ENCODE results near the gene CUBN. TPM values are rescaled to one million over a fixed set of nuclear protein-coding genes. Genes with fewer than 3 reads are reported as not detected.
A peak's percentile ranks its signal among the peaks of the same experiment; 100 is the strongest.

CUBN gene
- polyA plus RNA-seq (2013): 2.3 TPM

GRCh38 chr10:17129741-17130140, at the start of gene CUBN:
Gene CUBN, minus strand, starts transcription at chr10:17129811. Its CDS starts 46 bp downstream, at chr10:17129765.
- ChIA-PET CTCF (no interaction called here), POLR2A (no interaction called here)
- WGBS (ENCODE audit: insufficient coverage): 80% methylated on average over 1 of the region's 1 CpG

GRCh38 chr10:17179002-17179401, 49.4 kb upstream of the CUBN start:
- POLR2A ChIA-PET: interaction anchor here (0.7 kb wide), 1 partner anchor 54 kb away, joined by 3 read pairs; no protein-coding TSS in a partner anchor
- CTCF ChIA-PET: interaction anchor here (0.6 to 2.6 kb wide), 2 partner anchors 13 to 370 kb away, joined by 3 to 7 read pairs; no protein-coding TSS in a partner anchor
- H3K4me1 ChIP-seq (ENCODE audit: control extremely low read depth in 1 of 4, control insufficient read depth in 4 of 4, insufficient read depth in 4 of 4, low read length in 3 of 4): peaks cover 3 to 15% (median 7%) of the 10 kb centered on the region in 4 experiments
- no peaks in the 10 kb centered on the region for H3K9me3 ChIP-seq (ENCODE audit: control extremely low read depth in 1 of 5, control insufficient read depth in 4 of 5, insufficient read depth in 2 of 5, low read depth in 1 of 5, low read length in 4 of 5)
- no peak overlapping the region for H3K27ac ChIP-seq (ENCODE audit: insufficient read depth in 1 of 2, low read depth in 1 of 2, low read length in 2 of 2, poor library complexity in 1 of 2, severe bottlenecking in 2 of 2)
- no peak for DNase-seq
- no CpG with 5 or more reads among the region's 3 CpGs for WGBS (ENCODE audit: insufficient coverage)
- no peaks in the 10 kb centered on the region for H3K27me3 ChIP-seq (replicated peaks in 2 of 5; ENCODE audit: control insufficient read depth in 4 of 5, insufficient read depth in 5 of 5, low read length in 4 of 5)
- H3K4me3 ChIP-seq (ENCODE audit: control insufficient read depth in 1 of 7, extremely low read depth in 1 of 7, insufficient read depth in 4 of 7, low read depth in 2 of 7, low read length in 6 of 7): no peak overlapping the region
- no peaks in the 10 kb centered on the region for H3K36me3 ChIP-seq (ENCODE audit: control insufficient read depth in 4 of 4, insufficient read depth in 4 of 4, low read length in 3 of 4)

More at GRCh38 chr10:17129741-17130140, at the start of gene CUBN:
- no peaks in the 10 kb centered on the region for H3K36me3 ChIP-seq (ENCODE audit: control insufficient read depth in 4 of 4, insufficient read depth in 4 of 4, low read length in 3 of 4)
- no peaks in the 10 kb centered on the region for H3K27me3 ChIP-seq (replicated peaks in 2 of 5; ENCODE audit: control insufficient read depth in 4 of 5, insufficient read depth in 5 of 5, low read length in 4 of 5)
- DNase-seq: no peak
- H3K4me1 ChIP-seq (ENCODE audit: control extremely low read depth in 1 of 4, control insufficient read depth in 4 of 4, insufficient read depth in 4 of 4, low read length in 3 of 4): no peaks in the 10 kb centered on the region
- H3K9me3 ChIP-seq (ENCODE audit: control extremely low read depth in 1 of 5, control insufficient read depth in 4 of 5, insufficient read depth in 2 of 5, low read depth in 1 of 5, low read length in 4 of 5): no peaks in the 10 kb centered on the region
- H3K27ac ChIP-seq (ENCODE audit: insufficient read depth in 1 of 2, low read depth in 1 of 2, low read length in 2 of 2, poor library complexity in 1 of 2, severe bottlenecking in 2 of 2): no peak within 1 kb of the TSS
- no peak within 1 kb of the TSS for H3K4me3 ChIP-seq (ENCODE audit: control insufficient read depth in 1 of 7, extremely low read depth in 1 of 7, insufficient read depth in 4 of 7, low read depth in 2 of 7, low read length in 6 of 7)

GRCh38 chr10:17178006-17178405, 48.4 kb upstream of the CUBN start:
- DNase-seq: no peak
- Histone ChIP-seq H3K27me3 (replicated peaks in 2 of 5; ENCODE audit: control insufficient read depth in 4 of 5, insufficient read depth in 5 of 5, low read length in 4 of 5) (no peaks in the 10 kb centered on the region), H3K9me3 (ENCODE audit: control extremely low read depth in 1 of 5, control insufficient read depth in 4 of 5, insufficient read depth in 2 of 5, low read depth in 1 of 5, low read length in 4 of 5) (no peaks in the 10 kb centered on the region), H3K4me1 (ENCODE audit: control extremely low read depth in 1 of 4, control insufficient read depth in 4 of 4, insufficient read depth in 4 of 4, low read length in 3 of 4) (peaks cover 3 to 15% (median 7%) of the 10 kb centered on the region in 4 experiments), H3K36me3 (ENCODE audit: control insufficient read depth in 4 of 4, insufficient read depth in 4 of 4, low read length in 3 of 4) (no peaks in the 10 kb centered on the region), H3K4me3 (ENCODE audit: control insufficient read depth in 1 of 7, extremely low read depth in 1 of 7, insufficient read depth in 4 of 7, low read depth in 2 of 7, low read length in 6 of 7) (no peak overlapping the region), H3K27ac (ENCODE audit: insufficient read depth in 1 of 2, low read depth in 1 of 2, low read length in 2 of 2, poor library complexity in 1 of 2, severe bottlenecking in 2 of 2) (no peak overlapping the region)
- ChIA-PET POLR2A (no interaction called here), CTCF (interaction anchor here (0.6 to 2.6 kb wide), 2 partner anchors 14 to 946 kb away, joined by 3 to 7 read pairs; no protein-coding TSS in a partner anchor)
- WGBS (ENCODE audit: insufficient coverage): no CpG with 5 or more reads among the region's 1 CpG

GRCh38 chr10:17177014-17177413, 47.4 kb upstream of the CUBN start:
- no peak overlapping the region for H3K4me3 ChIP-seq (ENCODE audit: control insufficient read depth in 1 of 7, extremely low read depth in 1 of 7, insufficient read depth in 4 of 7, low read depth in 2 of 7, low read length in 6 of 7)
- peaks cover 3 to 15% (median 7%) of the 10 kb centered on the region in 4 experiments for H3K4me1 ChIP-seq (ENCODE audit: control extremely low read depth in 1 of 4, control insufficient read depth in 4 of 4, insufficient read depth in 4 of 4, low read length in 3 of 4)
- no peaks in the 10 kb centered on the region for H3K36me3 ChIP-seq (ENCODE audit: control insufficient read depth in 4 of 4, insufficient read depth in 4 of 4, low read length in 3 of 4)
- no peaks in the 10 kb centered on the region for H3K27me3 ChIP-seq (replicated peaks in 2 of 5; ENCODE audit: control insufficient read depth in 4 of 5, insufficient read depth in 5 of 5, low read length in 4 of 5)
- H3K9me3 ChIP-seq (ENCODE audit: control extremely low read depth in 1 of 5, control insufficient read depth in 4 of 5, insufficient read depth in 2 of 5, low read depth in 1 of 5, low read length in 4 of 5): no peaks in the 10 kb centered on the region
- no peak overlapping the region for H3K27ac ChIP-seq (ENCODE audit: insufficient read depth in 1 of 2, low read depth in 1 of 2, low read length in 2 of 2, poor library complexity in 1 of 2, severe bottlenecking in 2 of 2)
- ChIA-PET CTCF (no interaction called here), POLR2A (no interaction called here)
- 86% methylated on average over 1 of the region's 1 CpG for WGBS (ENCODE audit: insufficient coverage)
- DNase-seq: no peak

- Histone ChIP-seq H3K4me3 (ENCODE audit: control insufficient read depth in 1 of 7, extremely low read depth in 1 of 7, insufficient read depth in 4 of 7, low read depth in 2 of 7, low read length in 6 of 7) (no peak overlapping the region), H3K36me3 (ENCODE audit: control insufficient read depth in 4 of 4, insufficient read depth in 4 of 4, low read length in 3 of 4) (peaks cover 0 to 6% (median 0%) of the 10 kb centered on the region in 4 experiments), H3K27ac (ENCODE audit: insufficient read depth in 1 of 2, low read depth in 1 of 2, low read length in 2 of 2, poor library complexity in 1 of 2, severe bottlenecking in 2 of 2) (no peak overlapping the region), H3K9me3 (ENCODE audit: control extremely low read depth in 1 of 5, control insufficient read depth in 4 of 5, insufficient read depth in 2 of 5, low read depth in 1 of 5, low read length in 4 of 5) (no peaks in the 10 kb centered on the region), H3K27me3 (replicated peaks in 2 of 5; ENCODE audit: control insufficient read depth in 4 of 5, insufficient read depth in 5 of 5, low read length in 4 of 5) (no peaks in the 10 kb centered on the region), H3K4me1 (ENCODE audit: control extremely low read depth in 1 of 4, control insufficient read depth in 4 of 4, insufficient read depth in 4 of 4, low read length in 3 of 4) (peaks cover 3 to 15% (median 7%) of the 10 kb centered on the region in 4 experiments)
- ChIA-PET POLR2A (no interaction called here), CTCF (interaction anchor here (1.0 to 1.5 kb wide), 2 partner anchors 9 to 30 kb away, joined by 4 to 5 read pairs; no protein-coding TSS in a partner anchor)
- no peak for DNase-seq
These were observed 46.5 kb upstream of the CUBN start for GRCh38 chr10:17176091-17176490.

GRCh38 chr10:17175551-17175950, 45.9 kb upstream of the CUBN start:
- H3K9me3 ChIP-seq (ENCODE audit: control extremely low read depth in 1 of 5, control insufficient read depth in 4 of 5, insufficient read depth in 2 of 5, low read depth in 1 of 5, low read length in 4 of 5): no peaks in the 10 kb centered on the region
- peaks cover 3 to 15% (median 7%) of the 10 kb centered on the region in 4 experiments for H3K4me1 ChIP-seq (ENCODE audit: control extremely low read depth in 1 of 4, control insufficient read depth in 4 of 4, insufficient read depth in 4 of 4, low read length in 3 of 4)
- ChIA-PET POLR2A (no interaction called here), CTCF (interaction anchor here (0.7 to 1.5 kb wide), 5 partner anchors 8 to 53 kb away, joined by 3 to 5 read pairs (median 4); no protein-coding TSS in a partner anchor)
- no peaks in the 10 kb centered on the region for H3K27me3 ChIP-seq (replicated peaks in 2 of 5; ENCODE audit: control insufficient read depth in 4 of 5, insufficient read depth in 5 of 5, low read length in 4 of 5)
- peak; percentile 14 to 65 (median 59) for DNase-seq
- H3K4me3 ChIP-seq (ENCODE audit: control insufficient read depth in 1 of 7, extremely low read depth in 1 of 7, insufficient read depth in 4 of 7, low read depth in 2 of 7, low read length in 6 of 7): peak overlapping the region in 2 of 7 experiments; percentile 6 to 19
- WGBS (ENCODE audit: insufficient coverage): no CpG with 5 or more reads among the region's 4 CpGs
- H3K36me3 ChIP-seq (ENCODE audit: control insufficient read depth in 4 of 4, insufficient read depth in 4 of 4, low read length in 3 of 4): peaks cover 0 to 6% (median 0%) of the 10 kb centered on the region in 4 experiments
- H3K27ac ChIP-seq (ENCODE audit: insufficient read depth in 1 of 2, low read depth in 1 of 2, low read length in 2 of 2, poor library complexity in 1 of 2, severe bottlenecking in 2 of 2): no peak overlapping the region

- peaks cover 0 to 6% (median 0%) of the 10 kb centered on the region in 4 experiments for H3K36me3 ChIP-seq (ENCODE audit: control insufficient read depth in 4 of 4, insufficient read depth in 4 of 4, low read length in 3 of 4)
- H3K27ac ChIP-seq (ENCODE audit: insufficient read depth in 1 of 2, low read depth in 1 of 2, low read length in 2 of 2, poor library complexity in 1 of 2, severe bottlenecking in 2 of 2): no peak overlapping the region
- CTCF ChIA-PET: interaction anchor here (0.7 to 1.5 kb wide), 4 partner anchors 8 to 52 kb away, joined by 3 to 5 read pairs (median 4); no protein-coding TSS in a partner anchor
- DNase-seq: no peak
- H3K4me3 ChIP-seq (ENCODE audit: control insufficient read depth in 1 of 7, extremely low read depth in 1 of 7, insufficient read depth in 4 of 7, low read depth in 2 of 7, low read length in 6 of 7): no peak overlapping the region
- POLR2A ChIA-PET: no interaction called here
- peaks cover 3 to 18% (median 7%) of the 10 kb centered on the region in 4 experiments for H3K4me1 ChIP-seq (ENCODE audit: control extremely low read depth in 1 of 4, control insufficient read depth in 4 of 4, insufficient read depth in 4 of 4, low read length in 3 of 4)
- H3K9me3 ChIP-seq (ENCODE audit: control extremely low read depth in 1 of 5, control insufficient read depth in 4 of 5, insufficient read depth in 2 of 5, low read depth in 1 of 5, low read length in 4 of 5): no peaks in the 10 kb centered on the region
- H3K27me3 ChIP-seq (replicated peaks in 2 of 5; ENCODE audit: control insufficient read depth in 4 of 5, insufficient read depth in 5 of 5, low read length in 4 of 5): no peaks in the 10 kb centered on the region
These were observed 45.0 kb upstream of the CUBN start for GRCh38 chr10:17174626-17175025.

All from common myeloid progenitor, CD34-positive (primary cell).